ENCODE data around the gene PHTF2. TPM values are rescaled to one million over a fixed set of nuclear protein-coding genes. Genes with fewer than 3 reads are reported as not detected.
"Not testable (repeated sequence)": the region's sequence is repeated elsewhere in the genome, so short reads cannot be mapped to it uniquely, and the experiment has no call there.

Gene PHTF2
- total RNA-seq, 1 experiment from 2014 or later = 5.7 TPM

DNA sequence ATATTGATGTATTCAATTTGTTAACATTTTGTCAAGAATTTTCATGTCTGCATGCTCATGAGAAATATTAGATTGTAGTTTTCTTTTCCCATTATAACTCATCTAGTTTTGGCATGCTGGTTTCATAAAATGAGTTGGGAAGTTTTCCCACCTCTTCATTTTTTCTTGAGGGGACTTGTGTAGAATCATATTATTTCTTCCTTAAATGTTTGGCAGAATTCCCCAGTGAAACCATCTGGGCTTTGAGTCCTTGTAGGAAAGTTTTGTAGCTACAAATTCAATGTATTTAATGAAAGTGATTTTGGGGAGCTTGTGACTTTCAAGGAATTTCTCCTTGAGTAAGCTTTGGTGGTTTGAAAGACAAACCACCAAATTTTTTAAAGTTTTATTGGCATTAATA, 173.2 kb downstream of the PHTF2 start:
- H3K27me3 ChIP-seq = no peaks in the 10 kb centered on the region
- no peak for DNase-seq
- no peaks in the 10 kb centered on the region for H3K9me3 ChIP-seq
- H3K4me3 ChIP-seq = no peak overlapping the region
- H3K36me3 ChIP-seq = no peaks in the 10 kb centered on the region

DNA sequence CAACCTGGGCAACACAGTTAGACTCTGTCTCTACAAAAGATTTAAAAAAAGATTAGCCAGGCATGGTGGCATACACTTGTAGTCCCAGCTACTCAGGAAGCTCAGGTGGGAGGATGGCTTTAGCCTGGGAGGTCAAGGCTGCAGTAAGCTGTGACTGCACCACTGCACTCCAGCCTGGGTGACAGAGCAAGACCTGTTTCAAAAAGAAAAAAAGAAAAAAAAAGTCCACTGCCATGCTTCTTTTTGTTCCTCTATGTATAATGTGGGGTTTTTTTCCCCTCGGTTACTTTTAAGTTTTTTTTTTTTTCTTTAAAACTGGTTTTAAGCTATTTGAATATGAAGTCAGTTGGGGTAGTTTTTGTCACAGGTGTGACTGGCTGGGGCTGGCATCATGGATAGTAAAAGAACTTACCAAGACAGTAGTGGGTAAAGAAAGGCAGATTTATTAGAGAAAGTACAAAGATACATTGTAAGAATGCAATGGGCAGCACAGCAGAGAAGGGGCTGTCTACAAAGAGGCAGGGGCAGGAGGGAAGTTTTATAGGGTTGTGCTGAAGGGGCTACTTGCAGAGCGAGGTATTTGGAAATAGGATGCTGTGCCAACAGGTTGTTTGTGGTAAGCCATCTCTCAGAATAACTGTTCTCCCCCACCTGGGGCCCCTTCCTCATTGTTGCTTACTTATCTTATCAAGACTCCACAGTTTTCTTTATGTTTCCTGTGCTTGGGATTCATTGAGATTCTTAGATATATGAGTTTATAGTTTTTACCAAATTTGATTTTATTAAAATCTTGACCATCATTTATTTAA, 177.3 kb downstream of the PHTF2 start:
- H3K27me3 ChIP-seq = no peaks in the 10 kb centered on the region
- no peak for DNase-seq
- no peak overlapping the region for H3K4me3 ChIP-seq
- H3K36me3 ChIP-seq = no peaks in the 10 kb centered on the region
- H3K9me3 ChIP-seq = no peaks in the 10 kb centered on the region

DNA sequence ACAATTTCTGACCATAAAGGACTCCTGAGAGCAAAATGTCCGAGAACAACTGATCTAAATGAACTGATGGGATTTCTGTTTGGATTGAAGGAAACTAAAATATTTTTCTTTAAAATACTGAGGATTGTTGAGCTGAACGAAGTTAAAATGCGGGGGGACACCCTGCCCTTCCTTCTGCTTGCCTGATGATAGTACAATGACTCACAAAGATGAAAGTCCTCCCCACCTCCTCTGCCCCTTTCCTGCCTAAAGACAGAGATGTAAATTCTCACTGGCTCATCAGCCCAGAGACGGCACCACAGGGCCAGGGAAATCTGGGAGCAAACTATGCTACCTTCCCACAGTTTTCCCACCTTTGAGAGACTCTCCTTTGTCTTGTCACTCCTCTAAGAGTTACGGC, 180.6 kb downstream of the PHTF2 start:
- Histone ChIP-seq H3K36me3 (no peaks in the 10 kb centered on the region), H3K4me3 (no peak overlapping the region), H3K27me3 (no peaks in the 10 kb centered on the region), H3K9me3 (no peaks in the 10 kb centered on the region)
- DNase-seq = no peak

DNA sequence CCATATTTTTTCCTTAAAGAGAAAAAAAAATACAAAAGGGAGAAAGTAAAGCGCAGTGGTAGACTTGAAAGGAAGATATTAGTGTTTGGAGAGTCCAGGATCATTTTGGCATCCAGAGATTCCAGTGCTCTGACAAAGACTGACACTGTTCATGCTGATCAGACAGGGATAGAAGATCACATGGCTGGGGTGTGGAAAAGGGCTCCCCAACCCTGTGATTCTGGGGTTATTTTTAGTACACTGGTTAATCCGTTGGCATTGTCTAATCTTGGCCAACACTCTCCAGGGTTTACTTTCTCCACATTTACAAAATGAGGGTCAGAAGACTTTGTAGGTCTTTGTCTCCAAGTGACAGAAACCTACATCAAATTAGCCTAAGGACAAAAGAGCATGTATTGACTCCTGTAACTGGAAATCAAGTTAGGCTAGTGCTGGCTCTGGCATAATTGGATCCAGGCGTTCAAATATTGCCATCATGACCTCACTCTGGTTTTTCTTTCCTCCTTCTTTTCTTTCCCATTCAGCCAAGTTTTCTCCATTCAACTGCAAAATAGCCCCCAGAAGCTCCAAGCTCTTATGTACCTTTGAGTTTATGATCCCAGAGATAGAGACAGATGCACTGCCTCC, 181.6 kb downstream of the PHTF2 start:
- Histone ChIP-seq H3K4me3 (no peak overlapping the region), H3K36me3 (no peaks in the 10 kb centered on the region), H3K9me3 (no peaks in the 10 kb centered on the region), H3K27me3 (no peaks in the 10 kb centered on the region)
- DNase-seq = no peak

DNA sequence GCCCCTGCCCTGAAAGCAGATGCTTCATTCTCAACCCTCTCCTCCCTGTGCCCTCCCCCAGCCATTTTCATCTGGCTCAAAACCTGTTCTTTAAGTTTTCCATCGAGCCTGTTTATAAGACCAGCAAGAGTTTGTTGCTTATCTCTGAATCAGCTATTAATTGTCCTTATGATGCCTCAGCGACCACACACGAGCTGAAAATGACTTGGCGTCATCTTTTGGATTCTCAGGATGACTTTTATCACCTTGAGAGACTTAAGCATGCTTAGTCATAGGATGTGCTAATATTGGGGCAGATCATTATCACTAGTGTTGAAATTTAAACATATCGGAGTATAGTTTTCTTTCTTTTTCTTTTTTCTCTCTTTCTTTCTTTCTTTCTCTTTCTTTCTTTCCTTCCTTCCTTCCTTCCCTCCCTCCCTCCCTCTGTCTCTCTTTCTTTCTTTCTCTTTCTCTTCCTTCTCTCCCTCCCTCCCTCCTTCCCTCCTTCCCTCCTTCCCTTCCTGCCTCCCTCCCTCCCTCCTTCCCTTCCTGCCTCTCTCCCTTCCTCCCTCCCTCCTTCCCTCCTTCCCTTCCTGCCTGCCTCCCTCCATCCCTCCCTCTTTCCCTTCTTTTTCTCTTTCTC, 184.5 kb downstream of the PHTF2 start:
- Histone ChIP-seq H3K27me3 (no peaks in the 10 kb centered on the region), H3K36me3 (no peaks in the 10 kb centered on the region), H3K4me3 (no peak overlapping the region), H3K9me3 (no peaks in the 10 kb centered on the region)
- DNase-seq = no peak

DNA sequence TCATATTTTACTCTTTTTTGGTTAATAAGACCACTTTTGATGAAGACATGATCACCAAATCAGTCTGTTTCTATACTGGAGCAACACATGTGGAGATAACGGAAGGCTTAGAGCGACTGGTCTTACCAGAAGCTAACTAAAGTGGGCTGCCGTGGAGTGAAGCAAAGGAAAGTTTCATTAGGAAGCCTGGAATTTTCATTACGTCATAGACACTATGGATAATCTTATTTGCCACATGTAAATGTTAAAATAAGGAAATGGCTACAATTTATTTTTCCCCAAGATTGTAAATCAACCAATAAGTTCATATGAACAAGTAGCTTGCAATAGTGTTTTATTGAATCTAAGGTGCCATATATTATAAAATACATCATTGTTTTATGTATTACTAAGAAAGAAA, 185.4 kb downstream of the PHTF2 start:
- Histone ChIP-seq H3K36me3 (no peaks in the 10 kb centered on the region), H3K4me3 (no peak overlapping the region), H3K27me3 (no peaks in the 10 kb centered on the region), H3K9me3 (no peaks in the 10 kb centered on the region)
- no peak for DNase-seq

DNA sequence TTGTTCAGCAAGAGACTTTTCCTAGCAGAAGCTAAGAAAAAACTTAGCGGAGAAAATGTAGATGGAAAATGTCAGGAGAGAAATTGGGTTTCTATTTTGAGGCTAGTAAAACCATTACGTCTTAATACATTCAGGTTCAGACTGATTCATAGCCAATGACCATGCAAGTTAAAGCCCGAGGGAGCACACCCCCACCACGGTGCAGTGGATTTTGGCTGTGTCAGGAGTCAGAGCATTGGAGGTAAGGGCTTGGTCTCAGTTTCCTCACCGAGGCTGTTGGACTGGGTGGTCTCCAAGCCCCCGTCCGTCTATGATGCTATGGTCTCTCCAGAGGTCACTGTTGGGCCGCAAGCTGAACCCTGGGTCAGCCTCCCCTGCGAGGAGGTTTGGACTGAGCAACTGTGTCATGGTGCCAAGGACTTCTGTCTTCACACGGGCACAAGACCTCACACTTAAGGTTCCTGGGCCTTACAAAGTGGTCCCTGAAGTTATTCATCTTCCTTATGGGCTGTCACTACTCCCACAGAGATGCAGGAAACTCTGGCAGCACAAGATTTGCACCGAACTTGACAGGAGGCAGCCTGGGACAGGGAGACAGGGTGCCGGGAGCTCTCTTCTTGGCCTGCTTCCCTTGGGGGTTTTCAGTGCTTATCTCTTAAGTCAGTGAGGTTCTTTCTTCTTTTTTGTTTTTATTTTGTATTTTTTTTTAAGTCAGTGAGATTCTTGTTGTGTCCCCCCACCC, 186.8 kb downstream of the PHTF2 start:
- Histone ChIP-seq H3K9me3 (no peaks in the 10 kb centered on the region), H3K4me3 (no peak overlapping the region), H3K36me3 (no peaks in the 10 kb centered on the region), H3K27me3 (no peaks in the 10 kb centered on the region)
- no peak for DNase-seq

DNA sequence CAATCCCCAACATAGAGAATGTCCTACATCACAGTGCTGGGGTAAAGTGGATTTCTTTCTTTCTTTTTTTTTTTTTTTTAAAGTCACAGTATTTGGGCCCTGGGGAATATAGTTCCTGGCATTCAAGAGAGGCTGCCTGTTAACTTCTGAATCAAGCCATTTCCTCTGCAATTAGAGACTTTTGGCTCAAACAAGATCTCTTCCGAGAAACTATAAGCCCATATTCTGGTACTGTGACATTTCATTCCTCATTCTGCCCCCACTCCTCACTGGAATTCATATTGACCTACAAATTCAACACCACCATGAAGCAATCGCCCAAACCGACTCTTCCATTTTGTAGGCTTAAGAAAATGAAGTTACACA, 187.4 kb downstream of the PHTF2 start:
- Histone ChIP-seq H3K27me3 (no peaks in the 10 kb centered on the region), H3K9me3 (no peaks in the 10 kb centered on the region), H3K36me3 (no peaks in the 10 kb centered on the region), H3K4me3 (no peak overlapping the region)
- DNase-seq = no peak

DNA sequence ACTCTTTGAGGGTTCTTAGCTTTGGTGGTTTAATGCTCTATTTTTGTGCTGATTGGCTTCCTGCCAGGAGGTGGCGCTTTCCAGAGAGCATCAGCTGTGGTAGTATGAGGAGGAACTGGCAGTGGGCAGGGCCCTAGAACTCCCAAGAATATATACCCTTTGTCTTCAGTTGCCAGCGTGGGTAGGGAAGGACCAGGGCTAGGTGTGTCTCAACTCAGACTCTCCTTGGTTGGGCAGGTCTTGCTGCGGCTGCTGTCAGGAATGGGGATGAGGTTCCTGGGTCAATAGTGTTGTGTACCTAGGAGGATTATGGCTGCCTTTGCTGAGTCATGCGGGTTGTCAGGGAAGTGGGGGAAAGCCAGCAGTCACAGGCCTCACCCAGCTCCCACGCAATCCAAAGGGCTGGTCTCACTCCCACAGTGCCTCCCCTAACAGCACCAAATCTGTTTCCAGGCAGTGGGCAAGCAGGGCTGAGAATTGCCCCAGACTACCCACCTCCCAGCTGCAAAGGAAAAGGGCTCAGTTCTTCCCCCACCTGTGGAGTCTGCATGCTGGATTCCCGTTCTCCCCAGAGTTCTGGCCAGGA, 191.5 kb downstream of the PHTF2 start:
- Histone ChIP-seq H3K9me3 (no peaks in the 10 kb centered on the region), H3K27me3 (no peaks in the 10 kb centered on the region), H3K36me3 (no peaks in the 10 kb centered on the region), H3K4me3 (no peak overlapping the region)
- DNase-seq = no peak

DNA sequence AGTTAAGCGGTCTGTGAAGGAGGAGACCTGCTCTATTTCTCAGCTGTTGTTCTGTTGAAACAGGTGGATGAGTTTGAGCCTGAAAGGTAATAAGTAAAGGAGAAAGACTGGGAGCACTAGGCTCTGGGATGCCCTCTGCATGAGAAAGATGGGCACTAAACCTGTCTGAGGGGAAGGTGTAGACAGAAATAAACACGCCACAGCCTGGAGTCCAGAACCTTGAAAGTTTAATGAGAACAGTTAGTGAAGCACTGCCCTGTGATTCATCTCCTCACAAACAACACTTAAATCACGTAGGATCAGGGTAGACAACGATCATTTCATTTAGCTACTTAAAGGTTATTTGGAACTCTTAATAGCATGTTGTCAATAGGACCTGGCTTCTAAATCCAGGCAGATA, 193.1 kb downstream of the PHTF2 start:
- Histone ChIP-seq H3K36me3 (no peaks in the 10 kb centered on the region), H3K4me3 (no peak overlapping the region)
- DNase-seq = no peak

DNA sequence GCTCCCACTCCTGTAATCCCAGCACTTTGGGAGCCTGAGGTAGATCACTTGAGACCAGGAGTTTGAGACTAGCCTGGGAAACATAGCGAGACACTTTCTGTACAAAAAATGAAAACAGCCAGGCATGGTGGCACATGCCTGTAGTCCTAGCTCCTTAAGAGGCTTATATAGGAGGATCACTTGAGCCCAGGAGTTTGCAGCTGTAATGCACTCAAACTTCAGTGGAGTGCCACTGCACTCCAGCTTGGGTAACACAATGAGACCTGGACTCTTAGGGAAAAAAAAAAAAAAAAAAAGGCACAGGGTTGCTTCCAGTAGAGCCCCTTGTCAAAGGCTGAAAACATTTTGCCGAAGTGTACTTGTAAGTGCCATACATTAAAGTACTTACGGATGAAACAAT, 195.3 kb downstream of the PHTF2 start:
- no peaks in the 10 kb centered on the region for H3K27me3 ChIP-seq
- no peaks in the 10 kb centered on the region for H3K36me3 ChIP-seq
- H3K4me3 ChIP-seq = no peak overlapping the region
- no peak for DNase-seq
- H3K9me3 ChIP-seq = no peaks in the 10 kb centered on the region

More for the DNA sequence above, 193.1 kb downstream of the PHTF2 start:
- Histone ChIP-seq H3K9me3 (no peaks in the 10 kb centered on the region), H3K27me3 (no peaks in the 10 kb centered on the region)

DNA sequence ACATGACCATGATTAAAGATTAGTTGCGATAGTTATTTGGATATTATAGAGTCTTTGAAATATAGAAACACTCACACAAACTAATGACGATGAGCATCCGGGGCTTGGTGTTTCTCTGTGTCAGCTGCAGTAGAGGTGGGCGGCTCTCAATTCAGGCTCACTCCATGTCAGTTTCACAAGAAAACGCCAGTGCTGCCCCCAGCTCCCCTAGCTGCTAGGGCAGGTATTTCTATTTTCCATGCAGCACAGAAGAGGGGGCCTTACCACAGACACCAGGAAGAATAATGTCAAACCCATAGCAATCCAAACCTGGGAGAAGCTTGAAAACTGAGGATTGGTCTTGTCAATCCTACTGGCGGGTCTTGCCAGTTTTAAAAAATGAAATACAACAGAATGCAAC, 197.1 kb downstream of the PHTF2 start:
- no peak for DNase-seq
- Histone ChIP-seq H3K27me3 (no peaks in the 10 kb centered on the region), H3K4me3 (no peak overlapping the region), H3K9me3 (no peaks in the 10 kb centered on the region), H3K36me3 (no peaks in the 10 kb centered on the region)

DNA sequence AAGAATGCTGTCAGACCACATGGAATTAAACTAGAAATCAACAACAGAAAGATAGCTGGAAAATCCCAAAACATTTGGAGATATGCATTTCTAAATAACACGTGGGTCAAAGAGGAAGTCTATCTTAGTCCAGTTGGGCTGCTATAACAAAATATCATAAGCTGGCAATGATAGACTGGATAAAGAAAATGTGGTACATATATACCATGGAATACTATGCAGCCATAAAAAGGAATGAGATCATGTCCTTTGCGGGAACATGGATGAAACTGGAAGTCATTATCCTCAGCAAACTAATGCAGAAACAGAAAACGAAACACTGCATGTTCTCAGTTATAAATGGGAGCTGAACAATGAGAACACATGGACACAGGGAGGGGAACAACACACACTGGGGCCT, 200.6 kb downstream of the PHTF2 start:
- H3K27me3 ChIP-seq, H3K9me3 ChIP-seq, DNase-seq, H3K4me3 ChIP-seq, H3K36me3 ChIP-seq: not testable (repeated sequence)

DNA sequence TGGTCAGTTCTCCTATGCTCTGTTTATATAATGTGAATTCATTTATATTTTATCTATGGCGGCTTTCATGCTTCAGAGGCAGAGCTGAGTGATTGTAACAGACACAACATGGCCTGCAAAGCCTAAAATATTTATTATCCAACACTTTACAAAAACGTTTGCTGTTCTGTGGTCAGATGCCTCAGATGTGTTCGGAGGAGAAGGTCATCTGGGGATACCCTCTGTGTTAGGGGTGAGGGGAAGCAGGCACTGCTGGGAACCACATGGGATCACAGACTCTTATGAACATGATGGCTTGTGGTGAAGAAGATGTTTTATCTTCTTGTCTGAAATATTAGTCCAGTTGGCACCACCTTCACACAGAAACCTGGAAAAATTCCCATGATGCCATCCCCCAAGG, 203.4 kb downstream of the PHTF2 start:
- DNase-seq = no peak
- Histone ChIP-seq H3K27me3 (no peaks in the 10 kb centered on the region), H3K4me3 (no peak overlapping the region), H3K36me3 (no peaks in the 10 kb centered on the region), H3K9me3 (no peaks in the 10 kb centered on the region)

DNA sequence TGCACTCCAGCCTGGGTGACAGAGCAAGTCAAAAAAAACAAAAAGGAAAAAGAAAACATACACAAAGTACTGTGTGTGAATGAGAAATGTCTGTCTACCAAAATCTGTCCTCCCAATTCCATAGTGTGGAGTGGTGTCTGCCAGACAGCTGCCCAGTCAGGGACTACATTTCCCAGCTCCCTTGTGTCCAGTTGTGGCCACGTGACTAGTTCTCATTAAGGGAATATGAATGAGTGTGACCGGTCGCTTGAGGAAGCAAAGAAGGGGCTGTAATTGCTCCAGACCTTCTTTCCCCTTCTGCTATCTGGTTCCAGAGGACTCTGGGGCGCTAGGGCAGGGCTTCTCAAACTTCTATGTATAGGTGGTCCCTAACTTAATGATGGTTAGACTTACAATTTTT, 204.1 kb downstream of the PHTF2 start:
- Histone ChIP-seq H3K9me3 (no peaks in the 10 kb centered on the region), H3K36me3 (no peaks in the 10 kb centered on the region), H3K4me3 (no peak overlapping the region), H3K27me3 (no peaks in the 10 kb centered on the region)
- no peak for DNase-seq

DNA sequence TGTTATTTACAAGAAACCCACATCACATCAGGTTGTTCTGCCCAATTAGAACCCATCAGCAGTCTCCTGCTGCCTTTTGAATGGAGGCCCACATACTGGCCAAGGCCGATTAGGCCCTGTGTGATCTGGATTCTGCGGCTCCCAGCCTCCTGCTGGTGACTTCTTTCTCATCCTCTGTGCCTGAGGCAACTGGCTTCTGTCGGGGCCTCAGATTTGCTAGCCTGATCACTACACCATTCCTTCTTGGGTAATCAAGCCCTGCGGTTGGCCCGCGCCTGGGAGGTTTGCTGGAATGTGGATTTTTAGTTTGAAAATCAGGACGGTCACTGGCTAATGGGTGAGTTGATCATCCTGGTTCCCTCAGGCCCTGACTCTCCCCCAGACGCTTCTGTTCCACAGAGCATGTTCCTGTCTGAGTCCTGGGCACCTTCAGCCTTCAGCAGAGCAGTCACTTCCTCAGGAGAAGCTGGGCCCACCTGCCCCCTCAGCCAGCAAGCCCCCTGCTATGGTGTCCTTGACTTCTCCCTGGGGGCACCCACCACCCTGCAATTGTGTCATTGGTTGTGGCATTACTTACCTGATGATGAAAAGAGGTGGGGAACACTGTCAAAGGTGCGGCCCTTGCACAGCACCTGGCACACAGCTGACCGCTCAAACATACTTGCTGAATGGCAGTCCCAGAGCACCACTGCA, 207.6 kb downstream of the PHTF2 start:
- Histone ChIP-seq H3K36me3 (no peaks in the 10 kb centered on the region), H3K4me3 (no peak overlapping the region), H3K9me3 (no peaks in the 10 kb centered on the region), H3K27me3 (no peaks in the 10 kb centered on the region)
- no peak for DNase-seq
